Epithelial cell of umbilical artery (primary cell): Measurements from ENCODE around the gene POC5. TPM values are rescaled to one million over a fixed set of nuclear protein-coding genes. Genes with fewer than 3 reads are reported as not detected.

Source experiments
- total RNA-seq: library from RNA; depleted of rRNA; stranded (reverse); fragments of >200 nt; gene quantifications from 2 replicates; pipeline ENCODE4 v1.2.3, GENCODE V29; 2014

The POC5 gene, protein sequence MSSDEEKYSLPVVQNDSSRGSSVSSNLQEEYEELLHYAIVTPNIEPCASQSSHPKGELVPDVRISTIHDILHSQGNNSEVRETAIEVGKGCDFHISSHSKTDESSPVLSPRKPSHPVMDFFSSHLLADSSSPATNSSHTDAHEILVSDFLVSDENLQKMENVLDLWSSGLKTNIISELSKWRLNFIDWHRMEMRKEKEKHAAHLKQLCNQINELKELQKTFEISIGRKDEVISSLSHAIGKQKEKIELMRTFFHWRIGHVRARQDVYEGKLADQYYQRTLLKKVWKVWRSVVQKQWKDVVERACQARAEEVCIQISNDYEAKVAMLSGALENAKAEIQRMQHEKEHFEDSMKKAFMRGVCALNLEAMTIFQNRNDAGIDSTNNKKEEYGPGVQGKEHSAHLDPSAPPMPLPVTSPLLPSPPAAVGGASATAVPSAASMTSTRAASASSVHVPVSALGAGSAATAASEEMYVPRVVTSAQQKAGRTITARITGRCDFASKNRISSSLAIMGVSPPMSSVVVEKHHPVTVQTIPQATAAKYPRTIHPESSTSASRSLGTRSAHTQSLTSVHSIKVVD
- 9.4 and 15.0 TPM in 2 replicates for total RNA-seq

DNA sequence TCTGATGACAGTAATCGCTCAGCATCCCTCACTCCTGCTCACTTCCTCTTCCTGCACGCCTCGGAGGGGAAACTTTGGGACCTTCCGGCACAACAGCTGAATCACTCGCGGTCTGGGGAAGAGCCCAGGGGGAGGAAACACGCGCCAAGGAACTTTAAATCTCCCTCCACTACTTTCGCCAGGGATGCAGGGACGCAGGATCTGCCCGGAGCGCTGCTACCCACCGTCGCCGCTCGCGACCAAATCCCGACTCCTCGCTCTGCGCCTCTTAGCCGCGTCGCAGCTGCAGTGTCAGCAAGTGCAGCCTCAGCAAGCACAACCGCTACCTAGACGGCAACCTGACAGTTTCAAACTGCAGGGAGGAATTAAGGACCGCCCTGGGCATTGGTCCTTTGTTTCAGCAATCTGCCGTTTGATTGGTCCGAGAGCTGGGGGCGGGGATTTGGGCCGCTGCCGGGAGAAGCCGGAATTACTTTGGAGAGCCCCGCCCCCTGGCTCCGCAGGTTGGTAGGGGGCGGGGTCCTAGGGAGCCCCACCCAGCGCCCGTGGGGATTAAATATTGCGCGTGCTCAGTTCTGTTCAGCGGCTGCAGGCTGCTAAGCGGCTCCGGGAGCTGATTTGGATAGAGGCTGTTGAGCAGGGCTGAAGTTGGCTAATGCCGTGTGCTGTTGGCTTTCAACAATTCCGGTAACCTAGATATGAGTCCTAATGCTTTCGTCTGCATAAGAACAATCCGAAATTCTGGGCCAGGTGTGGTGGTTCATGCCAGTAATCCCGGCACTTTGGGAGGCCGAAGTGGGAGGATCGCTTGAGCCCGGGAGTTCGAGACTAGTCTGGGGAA, at the start of gene POC5:
TSS of gene POC5 (minus strand) at position 356 of the 841 bp plus-strand sequence. CDS start 4,500 bp downstream, outside the sequence.

Other genes starting within 250 kb of the POC5 start
- gene CERT1, start 205.8 kb downstream of the POC5 start, total RNA-seq = 13.3 and 14.6 TPM in 2 replicates
- gene POLK, start 205.5 kb downstream of the POC5 start, total RNA-seq = 22.7 and 41.9 TPM in 2 replicates
- under 0.01 TPM in 1 of 2 replicates, not detected in the other for gene ANKDD1B, start 106.0 kb downstream of the POC5 start, total RNA-seq